22Rv1 (cell line): ENCODE data around the gene PEAR1.
A peak's percentile ranks its signal among the peaks of the same experiment; 100 is the strongest.

ENCODE experiments used
- H3K27ac ChIP-seq: fragments of 450-650 bp; 2 replicates; pipeline ENCODE4 v1.5.1; 2017
- CTCF ChIP-seq: fragments of 450-650 bp; IDR thresholded peaks from 2 replicates; pipeline ENCODE4 v1.5.1; 2017; ENCODE audit warnings: mild to moderate bottlenecking
- ZFX ChIP-seq: fragments of 450-650 bp; IDR thresholded peaks from 2 replicates; pipeline ENCODE4 v1.6.1; 2017; ENCODE audit warnings: antibody characterized with exemption, borderline replicate concordance

Gene PEAR1

GRCh38 chr1:156909671-156910070, 16.2 kb downstream of the PEAR1 start:
- no peak for TF ChIP-seq CTCF
- no peak for TF ChIP-seq ZFX
- H3K27ac ChIP-seq = no peak overlapping the region

- TF ChIP-seq ZFX (no peak), CTCF (peak; percentile 99)
- no peak overlapping the region for H3K27ac ChIP-seq
Observed at GRCh38 chr1:156910309-156910782, 16.8 kb downstream of the PEAR1 start.

GRCh38 chr1:156911577-156912298, 18.2 kb downstream of the PEAR1 start:
- no peak overlapping the region for H3K27ac ChIP-seq
- TF ChIP-seq ZFX (no peak), CTCF (no peak)

- TF ChIP-seq CTCF = no peak
- no peak for TF ChIP-seq ZFX
- no peak overlapping the region for H3K27ac ChIP-seq
Observed at GRCh38 chr1:156912310-156912709, 18.8 kb downstream of the PEAR1 start.

GRCh38 chr1:156912861-156913808, 19.6 kb downstream of the PEAR1 start:
- TF ChIP-seq ZFX = no peak
- TF ChIP-seq CTCF = no peak
- H3K27ac ChIP-seq = no peak overlapping the region

- TF ChIP-seq ZFX (no peak), CTCF (no peak)
- H3K27ac ChIP-seq = no peak overlapping the region
Observed at GRCh38 chr1:156913809-156914387, 20.4 kb downstream of the PEAR1 start.
